GM19463 (cell line): Measurements from ENCODE around the gene MVB12B.

Experiments
- ATAC-seq: cut with Tn5 transposase; IDR thresholded peaks from one replicate; pipeline ENCODE4 v1.9.1; 2021; ENCODE audit warnings: mild to moderate bottlenecking, moderate library complexity; ENCODE audit not compliant: unreplicated experiment

Gene MVB12B

GRCh38 chr9:126380447-126380846 is 53.8 kb downstream of the MVB12B start:
- ATAC-seq = no peak

DNA sequence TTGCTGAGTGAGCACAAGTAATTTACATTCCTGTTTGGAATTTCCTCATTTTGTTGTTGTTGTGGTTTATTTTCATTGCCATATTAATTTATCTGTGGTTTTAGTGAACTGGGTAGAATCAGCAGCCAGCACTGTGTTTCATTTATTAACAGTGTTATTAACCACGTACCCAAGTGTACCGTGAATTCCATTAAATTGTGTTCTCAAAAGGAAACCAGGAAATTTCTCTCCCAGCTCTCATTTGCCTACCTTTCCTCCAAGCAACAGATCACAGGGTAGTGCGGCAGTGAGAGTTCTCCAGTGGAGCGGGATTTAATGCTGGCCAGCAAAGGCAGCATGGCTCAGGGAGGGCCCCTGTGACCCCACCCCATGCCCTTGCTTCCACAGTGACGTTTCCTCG is 54.6 kb downstream of the MVB12B start:
- ATAC-seq = no peak

GRCh38 chr9:126383406-126384046 is 56.9 kb downstream of the MVB12B start:
- no peak for ATAC-seq

DNA sequence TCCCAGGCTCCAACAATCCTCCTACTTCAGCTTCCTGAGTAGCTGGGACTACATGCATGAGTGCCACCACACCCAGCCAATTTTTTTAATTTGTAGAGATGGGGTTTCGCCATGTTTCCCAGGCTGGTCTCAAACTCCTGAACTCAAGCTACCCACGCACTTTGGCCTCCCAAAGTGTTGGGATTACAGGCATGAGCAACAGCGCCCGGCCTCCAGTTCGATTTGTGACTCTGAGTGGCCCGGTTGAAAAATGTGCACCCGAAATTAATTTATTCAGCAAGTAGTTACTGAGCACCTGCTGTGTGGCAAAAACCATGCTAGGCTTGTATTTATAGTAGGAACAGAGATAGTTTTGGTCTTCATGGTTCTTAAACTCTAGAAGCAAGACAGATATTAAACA is 58.3 kb downstream of the MVB12B start:
- no peak for ATAC-seq

- ATAC-seq = no peak
These were observed 59.5 kb downstream of the MVB12B start for GRCh38 chr9:126386088-126386487.

GRCh38 chr9:126386776-126387175 is 60.1 kb downstream of the MVB12B start:
- no peak for ATAC-seq

- ATAC-seq = no peak
These were observed 62.5 kb downstream of the MVB12B start for GRCh38 chr9:126388964-126389708.

DNA sequence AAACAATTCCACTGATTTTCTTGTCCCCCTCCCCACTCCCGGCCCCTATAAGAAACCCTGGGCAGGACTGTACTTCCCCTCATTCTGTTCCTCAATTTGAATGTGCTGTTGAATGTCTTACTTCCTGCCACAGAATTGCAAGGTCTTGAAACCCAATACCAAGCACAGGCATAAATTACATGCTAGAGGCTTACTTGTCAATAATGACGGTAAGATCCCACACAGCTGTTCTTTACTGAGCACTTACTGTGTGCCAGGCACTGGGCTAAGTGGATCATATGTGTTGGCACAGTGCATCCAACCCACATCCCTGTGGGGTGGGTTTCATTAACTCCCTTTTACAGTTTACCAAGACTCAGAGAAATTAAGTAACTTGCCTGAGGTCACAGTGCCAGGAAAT is 63.4 kb downstream of the MVB12B start:
- ATAC-seq = no peak

DNA sequence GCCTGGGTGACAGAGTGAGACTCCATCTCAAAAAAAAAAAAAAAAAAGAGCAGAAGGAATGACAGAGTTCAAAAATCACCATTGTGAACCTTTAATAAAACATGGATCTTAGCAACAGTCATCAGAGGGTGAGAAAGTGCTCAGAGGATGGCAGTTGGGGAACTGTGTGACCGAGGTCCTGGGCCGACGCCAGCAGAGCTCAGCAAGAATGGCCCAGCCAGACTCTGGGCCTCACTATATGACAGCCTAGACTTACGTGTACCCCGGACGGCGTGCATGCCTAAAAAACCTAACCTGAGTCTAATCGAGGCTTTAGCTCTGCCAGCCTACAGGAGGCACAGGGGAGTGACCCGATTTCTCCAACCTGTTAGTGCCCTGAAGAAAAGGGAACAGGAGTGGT is 64.3 kb downstream of the MVB12B start:
- no peak for ATAC-seq

GRCh38 chr9:126391713-126392661 is 65.4 kb downstream of the MVB12B start:
- ATAC-seq = no peak

DNA sequence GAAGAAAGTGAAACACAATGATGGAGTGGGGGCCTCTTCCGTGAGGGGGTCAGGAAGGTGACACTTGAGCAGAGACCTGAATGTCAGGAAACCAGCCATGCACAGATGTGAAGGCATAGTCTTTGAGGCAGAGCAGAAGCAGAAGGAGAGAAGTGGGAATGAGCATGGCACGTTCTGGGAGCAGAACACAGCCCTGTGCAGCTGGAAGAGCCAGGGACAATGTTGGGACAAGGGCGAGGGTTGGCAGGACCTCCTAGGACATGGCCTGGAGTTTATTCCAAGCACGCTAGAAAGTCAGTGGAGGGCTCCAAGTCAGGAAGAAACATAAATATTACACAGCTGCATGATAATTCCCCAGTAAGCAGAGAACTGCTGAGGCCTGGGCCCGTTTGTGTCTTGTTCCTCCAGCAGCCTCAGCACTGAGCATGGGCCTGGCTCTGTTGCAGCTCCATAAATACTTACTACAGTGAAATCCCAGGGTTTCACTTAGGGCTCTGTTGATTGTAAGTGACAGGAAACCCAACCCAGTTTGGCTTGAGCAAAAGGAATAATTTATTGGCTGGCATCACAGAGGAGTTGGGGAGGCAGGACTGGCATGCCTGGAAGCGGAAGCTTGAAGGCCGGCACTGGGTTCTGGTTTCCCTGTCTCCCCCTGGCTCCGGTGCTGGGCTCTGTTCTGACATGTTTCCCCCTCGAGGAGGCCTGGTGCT is 66.2 kb downstream of the MVB12B start:
- ATAC-seq = no peak

DNA sequence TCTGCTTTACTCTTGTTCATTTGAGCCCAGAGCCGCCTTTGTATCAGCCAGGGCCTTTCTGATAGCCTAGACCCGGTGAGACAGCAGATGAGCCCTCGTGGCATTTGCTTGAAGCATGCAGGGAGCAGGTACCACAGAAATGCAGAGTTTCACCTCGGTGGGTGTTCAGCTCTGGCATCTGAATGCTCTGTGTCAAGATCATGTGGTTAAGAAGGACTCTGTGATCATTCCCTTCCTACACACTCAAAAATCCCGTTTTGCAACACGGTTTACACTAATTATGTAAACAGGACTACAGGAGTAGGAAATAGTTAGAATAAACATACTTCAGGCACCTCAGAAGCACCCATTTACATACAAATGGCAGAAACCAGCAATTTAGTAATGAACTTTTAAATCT is 67.2 kb downstream of the MVB12B start:
- no peak for ATAC-seq

DNA sequence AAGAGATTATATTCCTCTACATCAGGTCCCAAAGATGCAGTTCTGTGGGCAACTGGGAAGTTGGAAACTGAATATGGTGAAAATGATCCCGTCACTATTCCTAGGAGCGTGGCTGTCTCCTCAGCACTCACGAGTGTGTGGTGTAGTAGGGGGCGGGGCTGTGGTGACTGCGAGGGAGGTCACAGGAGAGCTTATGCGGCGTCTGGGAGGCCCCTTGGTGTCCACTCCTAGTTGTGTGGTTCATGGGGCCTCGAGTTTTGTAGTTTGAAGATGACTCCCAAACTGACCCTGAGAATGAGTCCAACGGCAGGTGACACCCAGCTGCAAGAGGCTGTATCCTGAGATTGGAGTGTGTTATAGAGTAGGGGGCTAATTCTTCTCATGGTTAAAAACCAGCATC is 68.2 kb downstream of the MVB12B start:
- ATAC-seq = no peak

DNA sequence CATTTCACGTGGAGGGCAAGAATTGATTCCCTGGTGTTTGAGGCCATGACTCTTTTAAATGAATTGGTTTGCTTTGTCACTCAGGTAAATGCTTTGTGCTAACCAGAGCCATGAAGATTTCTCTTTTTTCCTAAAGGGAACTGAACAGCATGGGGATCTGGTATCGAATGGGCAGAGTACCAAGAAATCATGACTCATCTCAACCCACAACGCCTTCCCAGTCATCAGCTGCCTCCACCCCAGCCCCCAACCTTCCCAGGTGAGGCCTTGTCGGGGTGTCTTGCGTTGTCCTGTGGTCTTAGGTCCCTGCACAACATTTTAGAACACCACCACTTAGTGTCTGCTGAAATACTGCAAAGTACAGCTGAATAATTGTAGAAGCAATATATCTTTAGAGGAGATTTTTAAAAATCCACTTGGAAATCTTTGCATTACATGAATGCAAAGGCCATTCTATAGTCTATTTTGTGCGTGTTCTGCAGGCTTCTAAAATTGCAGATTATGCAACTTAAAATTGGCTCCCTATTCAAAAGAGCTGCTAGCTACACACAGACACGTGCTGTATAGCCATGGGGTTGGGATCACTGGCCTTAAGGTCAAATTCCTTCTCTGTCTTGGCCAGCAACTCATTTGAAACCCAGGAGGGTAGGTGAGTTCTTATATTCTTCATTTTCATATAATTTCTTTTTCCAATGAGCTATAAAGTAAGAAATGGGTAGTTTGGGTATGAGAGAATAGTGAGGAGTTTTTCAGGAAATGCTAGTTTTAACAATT is 69.0 kb downstream of the MVB12B start:
- ATAC-seq = no peak

DNA sequence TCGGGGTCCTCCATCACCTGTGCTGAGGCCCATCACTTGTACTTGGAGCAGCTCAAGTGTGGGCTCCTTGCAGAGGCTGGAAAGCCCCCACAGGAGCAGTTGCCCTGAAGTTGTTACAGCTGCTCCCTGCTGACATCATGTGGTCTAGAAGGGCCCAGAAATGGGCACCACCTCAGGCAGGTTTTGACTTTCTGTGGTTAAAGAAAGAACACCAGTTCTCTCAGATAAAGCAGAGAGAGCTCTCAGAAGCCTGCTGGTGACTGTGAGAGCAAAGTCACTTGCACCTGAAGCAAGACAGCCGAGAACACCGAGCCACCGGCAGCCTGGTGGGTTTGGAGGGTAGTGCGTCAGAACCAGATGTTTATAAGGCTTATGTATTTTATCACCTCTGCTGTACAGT is 70.4 kb downstream of the MVB12B start:
- peak; percentile 92 for ATAC-seq

DNA sequence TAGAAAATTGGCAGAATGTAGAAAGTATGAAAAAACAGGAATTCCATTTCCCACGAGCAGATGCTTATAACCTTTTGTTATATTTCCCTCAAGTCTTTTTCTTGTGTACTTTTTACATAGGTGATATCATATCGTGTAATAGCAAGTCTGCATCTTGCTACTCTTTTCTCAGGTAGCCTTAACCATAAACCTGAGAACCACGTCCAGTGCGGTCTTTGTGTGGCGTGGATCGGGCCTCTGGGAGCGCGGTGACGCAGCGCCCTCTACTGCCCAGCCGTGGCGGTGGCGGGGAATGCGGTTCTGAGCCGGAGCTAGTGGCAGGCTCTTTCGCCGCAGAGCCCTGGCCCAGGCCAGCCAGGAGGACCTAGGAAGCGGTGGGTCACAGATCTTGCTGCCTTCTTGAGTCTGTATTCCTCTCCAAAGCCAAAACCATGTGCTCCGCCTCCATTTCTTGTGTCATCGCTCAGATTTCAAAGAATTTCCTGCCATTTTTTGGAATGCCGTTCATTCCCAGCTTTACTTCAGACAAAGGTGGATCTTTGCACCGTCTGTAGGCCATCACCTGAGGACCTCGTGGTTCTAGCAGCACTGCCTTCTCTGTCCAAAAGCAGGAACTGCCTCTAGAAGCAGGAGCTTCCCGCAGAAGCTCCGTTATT is 71.9 kb downstream of the MVB12B start:
- no peak for ATAC-seq

DNA sequence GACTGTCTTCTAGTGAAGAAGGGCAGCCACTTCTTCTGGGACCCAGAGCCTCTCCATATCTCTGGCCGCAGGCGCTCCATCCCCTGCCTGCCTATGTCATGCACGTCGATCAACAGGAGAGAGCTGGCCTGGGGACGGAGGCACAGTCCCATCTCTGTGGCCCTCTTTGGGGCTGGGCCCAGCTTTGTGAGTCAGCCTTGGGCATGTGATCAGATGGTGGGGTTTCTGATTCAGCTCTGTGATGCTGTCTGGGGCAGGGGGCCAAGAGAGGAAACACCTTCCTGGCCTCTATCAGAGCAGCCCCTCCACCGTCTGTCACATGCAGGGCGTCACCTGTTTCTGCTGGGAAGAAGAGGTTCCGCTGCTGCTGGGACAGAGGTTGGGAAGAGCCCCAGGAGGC is 72.6 kb downstream of the MVB12B start:
- no peak for ATAC-seq

DNA sequence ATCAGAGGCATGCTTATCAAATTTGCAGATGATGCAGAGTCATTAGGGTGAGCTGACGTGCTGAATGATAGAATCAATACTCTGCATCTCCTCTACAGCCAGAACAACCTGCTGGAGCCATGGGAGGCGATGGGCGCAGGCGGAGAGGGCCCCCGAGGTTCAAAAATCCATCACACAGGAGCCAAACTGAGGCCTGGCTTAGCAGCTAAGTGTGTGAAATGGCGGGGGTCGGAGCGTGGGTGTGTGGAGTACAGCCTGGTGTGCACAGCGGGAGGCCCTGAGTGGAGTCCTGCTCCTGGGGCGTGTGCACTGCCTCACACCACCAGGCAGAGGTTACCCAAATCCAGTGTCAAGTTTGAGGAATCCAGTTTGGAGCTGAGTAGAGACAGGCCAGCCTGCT is 73.2 kb downstream of the MVB12B start:
- ATAC-seq = no peak

GRCh38 chr9:126400571-126400970 is 73.9 kb downstream of the MVB12B start:
- no peak for ATAC-seq

GRCh38 chr9:126401107-126401506 is 74.5 kb downstream of the MVB12B start:
- no peak for ATAC-seq
